HEK293 (cell line): ENCODE data around the gene ARHGAP11A.

Experiments
- CTCF ChIA-PET: fragments of 350-600 bp; formaldehyde crosslinking; extraction: SDS; loops from one replicate; lab custom pipeline; 2021; ENCODE audit warnings: antibody characterized with exemption; lab: Yijun Ruan, JAX
- POLR2A ChIA-PET: fragments of 300-600 bp; formaldehyde crosslinking; extraction: SDS; loops from one replicate; lab custom pipeline; 2020; ENCODE audit warnings: antibody characterized with exemption, inconsistent platforms; lab: Yijun Ruan, JAX
- H3K27ac ChIP-seq: fragments of 200-500 bp; sonication (Bioruptor generic); 2 replicates; pipeline ENCODE4 v1.5.1; 2014; ENCODE audit warnings: low read depth, low read length, control low read depth, inconsistent platforms; ENCODE audit errors: extremely low read depth
- H3K36me3 ChIP-seq, 2 experiments: fragments of 200-500 bp in 1 of 2; sonication (Bioruptor generic) in 1 of 2; 1 replicate in 1 of 2; 2 replicates in 1 of 2; pipeline ENCODE4 v1.5.1; 2014 to 2017; ENCODE audit warnings: inconsistent platforms in 2 of 2, low read length in 2 of 2; ENCODE audit not compliant: control insufficient read depth in 2 of 2, insufficient read depth in 1 of 2
- H3K4me1 ChIP-seq: fragments of 200-500 bp; sonication (Bioruptor generic); 2 replicates; pipeline ENCODE4 v1.5.1; 2014; ENCODE audit warnings: mild to moderate bottlenecking, low read length, inconsistent platforms; ENCODE audit not compliant: control insufficient read depth, insufficient read depth
- H3K4me3 ChIP-seq: 2 replicates; pipeline ENCODE4 v1.5.1; 2011; ENCODE audit warnings: low read depth, mild to moderate bottlenecking, control low read depth, low read length, moderate library complexity
- H3K9me3 ChIP-seq: fragments of 200-500 bp; sonication (Bioruptor generic); 2 replicates; pipeline ENCODE4 v1.5.1; 2014; ENCODE audit warnings: low read depth, low read length, inconsistent platforms; ENCODE audit not compliant: control insufficient read depth, insufficient read depth
- BCL11A ChIP-seq: fragments of 450-650 bp; formaldehyde crosslinking; IDR thresholded peaks from 2 replicates; pipeline ENCODE4 v1.5.1; 2016; ENCODE audit warnings: low read depth, missing biosample characterization, missing genetic modification characterization
- EGR2 ChIP-seq: fragments of 450-650 bp; formaldehyde crosslinking; IDR thresholded peaks from 2 replicates; pipeline ENCODE4 v1.5.1; 2016; ENCODE audit warnings: low read depth, missing biosample characterization, missing genetic modification characterization
- MYNN ChIP-seq: fragments of 450-650 bp; formaldehyde crosslinking; IDR thresholded peaks from 2 replicates; pipeline ENCODE4 v1.5.1; 2016; ENCODE audit warnings: missing biosample characterization, missing genetic modification characterization, borderline replicate concordance
- ZFP41 ChIP-seq: fragments of 450-650 bp; formaldehyde crosslinking; IDR thresholded peaks from 2 replicates; pipeline ENCODE4 v1.5.1; 2016; ENCODE audit warnings: missing biosample characterization, missing genetic modification characterization, borderline replicate concordance
- ZNF2 ChIP-seq: fragments of 450-650 bp; formaldehyde crosslinking; IDR thresholded peaks from 2 replicates; pipeline ENCODE4 v1.5.1; 2016; ENCODE audit warnings: missing biosample characterization, missing genetic modification characterization
- ZNF221 ChIP-seq: fragments of 450-650 bp; formaldehyde crosslinking; IDR thresholded peaks from 2 replicates; pipeline ENCODE4 v1.5.1; 2017; ENCODE audit warnings: missing biosample characterization, missing genetic modification characterization, borderline replicate concordance
- ZNF404 ChIP-seq: fragments of 450-650 bp; formaldehyde crosslinking; IDR thresholded peaks from 2 replicates; pipeline ENCODE4 v1.5.1; 2017; ENCODE audit warnings: missing biosample characterization, missing genetic modification characterization
- ZNF423 ChIP-seq: fragments of 450-650 bp; formaldehyde crosslinking; IDR thresholded peaks from 2 replicates; pipeline ENCODE4 v1.5.1; 2016; ENCODE audit warnings: missing biosample characterization, missing genetic modification characterization
- ZNF521 ChIP-seq: fragments of 450-650 bp; formaldehyde crosslinking; IDR thresholded peaks from 2 replicates; pipeline ENCODE4 v1.5.1; 2017; ENCODE audit warnings: missing biosample characterization, mild to moderate bottlenecking, missing genetic modification characterization
- ZNF664 ChIP-seq: fragments of 450-650 bp; formaldehyde crosslinking; IDR thresholded peaks from 2 replicates; pipeline ENCODE4 v1.5.1; 2016; ENCODE audit warnings: missing biosample characterization, missing genetic modification characterization
- ZNF707 ChIP-seq: fragments of 450-650 bp; formaldehyde crosslinking; IDR thresholded peaks from 2 replicates; pipeline ENCODE4 v1.5.1; 2016; ENCODE audit warnings: missing biosample characterization, missing genetic modification characterization
- ZNF830 ChIP-seq: fragments of 450-650 bp; IDR thresholded peaks from 2 replicates; pipeline ENCODE4 v1.5.0; 2018; ENCODE audit warnings: missing biosample characterization, missing genetic modification characterization, low read depth, mild to moderate bottlenecking, moderate library complexity
- ZNF843 ChIP-seq: fragments of 450-650 bp; formaldehyde crosslinking; IDR thresholded peaks from 2 replicates; pipeline ENCODE4 v1.5.1; 2016; ENCODE audit warnings: missing biosample characterization, missing genetic modification characterization
- TF ChIP-seq, protein P1 (sequence below): fragments of 450-650 bp; formaldehyde crosslinking; IDR thresholded peaks from 2 replicates; pipeline ENCODE4 v1.5.1; 2016; ENCODE audit warnings: missing biosample characterization, missing genetic modification characterization
- TF ChIP-seq, protein P2 (sequence below): fragments of 450-650 bp; formaldehyde crosslinking; IDR thresholded peaks from 2 replicates; pipeline ENCODE4 v1.5.1; 2016; ENCODE audit warnings: missing biosample characterization, missing genetic modification characterization, borderline replicate concordance

ARHGAP11A gene

DNA sequence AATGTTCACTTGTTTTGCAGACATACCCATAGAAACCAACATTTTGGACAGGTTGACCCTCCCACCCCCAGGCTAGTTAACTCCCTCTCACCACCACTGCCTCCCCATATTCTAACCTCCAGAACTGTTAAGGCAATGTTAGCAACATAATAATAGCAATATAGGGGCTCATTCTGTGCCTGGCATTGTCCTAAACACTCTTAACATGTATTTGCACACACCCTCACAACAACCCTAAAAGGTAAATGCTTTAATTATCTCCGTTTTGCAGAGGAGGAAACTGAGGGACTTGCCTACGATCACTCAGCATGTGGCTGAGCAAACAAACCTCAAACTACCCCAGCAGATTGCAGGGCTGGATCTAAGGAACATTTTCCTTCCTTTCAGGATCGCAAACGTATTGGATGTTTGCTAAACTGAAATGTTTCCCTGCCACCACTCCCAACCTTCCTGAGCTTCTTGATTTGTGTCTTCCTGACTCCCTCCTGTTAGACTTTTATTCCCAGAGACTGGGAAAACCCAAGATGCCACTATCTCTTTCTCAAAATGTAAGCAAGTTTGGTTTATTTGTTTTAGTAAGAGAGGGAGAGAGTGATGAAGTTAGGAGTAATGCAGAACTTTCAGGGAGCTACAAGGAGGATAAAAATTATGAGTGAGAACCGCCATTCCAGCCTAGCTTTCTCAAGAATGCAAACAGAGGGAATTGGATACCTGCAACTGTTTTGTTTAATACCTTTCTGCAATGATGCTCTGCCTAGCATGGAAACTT, 27.5 kb downstream of the ARHGAP11A start (continued):
- TF ChIP-seq ZNF2 (tag by site-specific recombination) (no peak), ZNF830 (no peak), ZNF221 (tag by site-specific recombination) (no peak), BCL11A (tag by site-specific recombination) (no peak), EGR2 (tag by site-specific recombination) (peak; percentile 57; the same call in 1 of the 2 replicates), ZNF521 (no peak), ZNF843 (no peak), MYNN (no peak), ZNF404 (tag by site-specific recombination) (no peak)
- TF ChIP-seq, protein P1, sequence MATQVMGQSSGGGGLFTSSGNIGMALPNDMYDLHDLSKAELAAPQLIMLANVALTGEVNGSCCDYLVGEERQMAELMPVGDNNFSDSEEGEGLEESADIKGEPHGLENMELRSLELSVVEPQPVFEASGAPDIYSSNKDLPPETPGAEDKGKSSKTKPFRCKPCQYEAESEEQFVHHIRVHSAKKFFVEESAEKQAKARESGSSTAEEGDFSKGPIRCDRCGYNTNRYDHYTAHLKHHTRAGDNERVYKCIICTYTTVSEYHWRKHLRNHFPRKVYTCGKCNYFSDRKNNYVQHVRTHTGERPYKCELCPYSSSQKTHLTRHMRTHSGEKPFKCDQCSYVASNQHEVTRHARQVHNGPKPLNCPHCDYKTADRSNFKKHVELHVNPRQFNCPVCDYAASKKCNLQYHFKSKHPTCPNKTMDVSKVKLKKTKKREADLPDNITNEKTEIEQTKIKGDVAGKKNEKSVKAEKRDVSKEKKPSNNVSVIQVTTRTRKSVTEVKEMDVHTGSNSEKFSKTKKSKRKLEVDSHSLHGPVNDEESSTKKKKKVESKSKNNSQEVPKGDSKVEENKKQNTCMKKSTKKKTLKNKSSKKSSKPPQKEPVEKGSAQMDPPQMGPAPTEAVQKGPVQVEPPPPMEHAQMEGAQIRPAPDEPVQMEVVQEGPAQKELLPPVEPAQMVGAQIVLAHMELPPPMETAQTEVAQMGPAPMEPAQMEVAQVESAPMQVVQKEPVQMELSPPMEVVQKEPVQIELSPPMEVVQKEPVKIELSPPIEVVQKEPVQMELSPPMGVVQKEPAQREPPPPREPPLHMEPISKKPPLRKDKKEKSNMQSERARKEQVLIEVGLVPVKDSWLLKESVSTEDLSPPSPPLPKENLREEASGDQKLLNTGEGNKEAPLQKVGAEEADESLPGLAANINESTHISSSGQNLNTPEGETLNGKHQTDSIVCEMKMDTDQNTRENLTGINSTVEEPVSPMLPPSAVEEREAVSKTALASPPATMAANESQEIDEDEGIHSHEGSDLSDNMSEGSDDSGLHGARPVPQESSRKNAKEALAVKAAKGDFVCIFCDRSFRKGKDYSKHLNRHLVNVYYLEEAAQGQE = no peak
- TF ChIP-seq, protein P2, sequence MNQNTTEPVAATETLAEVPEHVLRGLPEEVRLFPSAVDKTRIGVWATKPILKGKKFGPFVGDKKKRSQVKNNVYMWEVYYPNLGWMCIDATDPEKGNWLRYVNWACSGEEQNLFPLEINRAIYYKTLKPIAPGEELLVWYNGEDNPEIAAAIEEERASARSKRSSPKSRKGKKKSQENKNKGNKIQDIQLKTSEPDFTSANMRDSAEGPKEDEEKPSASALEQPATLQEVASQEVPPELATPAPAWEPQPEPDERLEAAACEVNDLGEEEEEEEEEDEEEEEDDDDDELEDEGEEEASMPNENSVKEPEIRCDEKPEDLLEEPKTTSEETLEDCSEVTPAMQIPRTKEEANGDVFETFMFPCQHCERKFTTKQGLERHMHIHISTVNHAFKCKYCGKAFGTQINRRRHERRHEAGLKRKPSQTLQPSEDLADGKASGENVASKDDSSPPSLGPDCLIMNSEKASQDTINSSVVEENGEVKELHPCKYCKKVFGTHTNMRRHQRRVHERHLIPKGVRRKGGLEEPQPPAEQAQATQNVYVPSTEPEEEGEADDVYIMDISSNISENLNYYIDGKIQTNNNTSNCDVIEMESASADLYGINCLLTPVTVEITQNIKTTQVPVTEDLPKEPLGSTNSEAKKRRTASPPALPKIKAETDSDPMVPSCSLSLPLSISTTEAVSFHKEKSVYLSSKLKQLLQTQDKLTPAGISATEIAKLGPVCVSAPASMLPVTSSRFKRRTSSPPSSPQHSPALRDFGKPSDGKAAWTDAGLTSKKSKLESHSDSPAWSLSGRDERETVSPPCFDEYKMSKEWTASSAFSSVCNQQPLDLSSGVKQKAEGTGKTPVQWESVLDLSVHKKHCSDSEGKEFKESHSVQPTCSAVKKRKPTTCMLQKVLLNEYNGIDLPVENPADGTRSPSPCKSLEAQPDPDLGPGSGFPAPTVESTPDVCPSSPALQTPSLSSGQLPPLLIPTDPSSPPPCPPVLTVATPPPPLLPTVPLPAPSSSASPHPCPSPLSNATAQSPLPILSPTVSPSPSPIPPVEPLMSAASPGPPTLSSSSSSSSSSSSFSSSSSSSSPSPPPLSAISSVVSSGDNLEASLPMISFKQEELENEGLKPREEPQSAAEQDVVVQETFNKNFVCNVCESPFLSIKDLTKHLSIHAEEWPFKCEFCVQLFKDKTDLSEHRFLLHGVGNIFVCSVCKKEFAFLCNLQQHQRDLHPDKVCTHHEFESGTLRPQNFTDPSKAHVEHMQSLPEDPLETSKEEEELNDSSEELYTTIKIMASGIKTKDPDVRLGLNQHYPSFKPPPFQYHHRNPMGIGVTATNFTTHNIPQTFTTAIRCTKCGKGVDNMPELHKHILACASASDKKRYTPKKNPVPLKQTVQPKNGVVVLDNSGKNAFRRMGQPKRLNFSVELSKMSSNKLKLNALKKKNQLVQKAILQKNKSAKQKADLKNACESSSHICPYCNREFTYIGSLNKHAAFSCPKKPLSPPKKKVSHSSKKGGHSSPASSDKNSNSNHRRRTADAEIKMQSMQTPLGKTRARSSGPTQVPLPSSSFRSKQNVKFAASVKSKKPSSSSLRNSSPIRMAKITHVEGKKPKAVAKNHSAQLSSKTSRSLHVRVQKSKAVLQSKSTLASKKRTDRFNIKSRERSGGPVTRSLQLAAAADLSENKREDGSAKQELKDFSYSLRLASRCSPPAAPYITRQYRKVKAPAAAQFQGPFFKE = no peak
- TF ChIP-seq, all 188 proteins: peak for 10

DNA sequence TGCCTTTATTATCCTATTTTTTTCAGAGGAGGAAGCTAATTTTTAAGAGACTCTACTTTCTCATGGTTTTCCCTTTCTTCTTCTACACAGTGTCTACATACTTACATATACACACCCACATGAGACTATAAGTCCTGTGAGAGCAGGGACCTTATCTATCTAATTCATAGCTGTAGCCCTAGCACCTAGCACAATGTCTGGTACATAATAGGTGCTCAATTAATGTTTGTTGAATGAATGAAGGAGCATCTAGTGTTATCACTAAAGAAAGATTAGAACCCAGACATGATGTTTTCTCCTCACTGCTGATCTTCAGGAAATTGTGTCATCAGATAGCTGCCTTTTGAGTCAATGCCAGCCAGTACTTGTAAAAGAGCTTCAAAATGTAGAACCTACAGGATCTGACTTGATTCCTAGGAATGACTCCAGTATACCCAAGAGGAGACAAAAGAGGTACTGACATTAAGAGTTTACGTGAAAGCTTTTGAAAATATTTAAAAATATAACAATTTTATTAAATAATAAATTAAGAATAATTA, 28.7 kb downstream of the ARHGAP11A start:
- H3K27ac ChIP-seq = no peak overlapping the region
- TF ChIP-seq ZNF664 = peak; percentile 86
- no peak for TF ChIP-seq ZFP41
- no peak for TF ChIP-seq ZNF707 (tag by site-specific recombination)
- no peak for TF ChIP-seq ZNF423 (tag by site-specific recombination)
- TF ChIP-seq, all 188 proteins: peak for 1
- Histone ChIP-seq H3K4me3 (no peak overlapping the region), H3K36me3 (peaks cover 0 to 8% of the 10 kb centered on the region in 2 experiments; a peak in 2 of 3 replicates), H3K9me3 (no peaks in the 10 kb centered on the region), H3K4me1 (peaks cover 13% of the 10 kb centered on the region)
- ChIA-PET POLR2A (no interaction called here), CTCF (interaction anchor here (0.7 to 1.5 kb wide), 2 partner anchors 350 to 1871 kb away, joined by 3 to 8 read pairs; no protein-coding TSS in a partner anchor)
